WTC11 (cell line): ENCODE measurements around the gene ATOX1.
A peak's percentile ranks its signal among the peaks of the same experiment; 100 is the strongest.

ENCODE experiments used
- CBFB ChIP-seq: sonication (generic); formaldehyde crosslinking; IDR thresholded peaks from 2 replicates; pipeline ENCODE4 v1.8.1; 2022; ENCODE audit warnings: mild to moderate bottlenecking, low read depth, missing genetic modification reagents
- CREB1 ChIP-seq: sonication (generic); formaldehyde crosslinking; IDR thresholded peaks from 2 replicates; pipeline ENCODE4 v1.8.0; 2023; ENCODE audit warnings: mild to moderate bottlenecking, missing genetic modification reagents
- CREM ChIP-seq: sonication (generic); formaldehyde crosslinking; IDR thresholded peaks from 2 replicates; pipeline ENCODE4 v1.8.1; 2022; ENCODE audit warnings: mild to moderate bottlenecking, missing genetic modification reagents, moderate library complexity
- CTCF ChIP-seq: fragments of 200-600 bp; IDR thresholded peaks from 2 replicates; pipeline ENCODE4 v1.8.0; 2022; ENCODE audit warnings: antibody characterized with exemption
- E2F4 ChIP-seq: sonication (generic); formaldehyde crosslinking; IDR thresholded peaks from 2 replicates; pipeline ENCODE4 v1.8.1; 2022; ENCODE audit warnings: low read depth, mild to moderate bottlenecking, moderate library complexity, missing genetic modification reagents, borderline replicate concordance
- ETV6 ChIP-seq: sonication (generic); formaldehyde crosslinking; IDR thresholded peaks from 2 replicates; pipeline ENCODE4 v1.8.1; 2022; ENCODE audit warnings: mild to moderate bottlenecking, missing genetic modification reagents
- FOXP4 ChIP-seq: sonication (generic); formaldehyde crosslinking; IDR thresholded peaks from 2 replicates; pipeline ENCODE4 v1.8.0; 2022; ENCODE audit warnings: mild to moderate bottlenecking, missing genetic modification reagents
- NFE2L1 ChIP-seq: sonication (generic); formaldehyde crosslinking; IDR thresholded peaks from 2 replicates; pipeline ENCODE4 v1.8.1; 2023; ENCODE audit warnings: missing genetic modification reagents
- PRDM15 ChIP-seq: sonication (generic); formaldehyde crosslinking; IDR thresholded peaks from 2 replicates; pipeline ENCODE4 v1.8.0; 2022; ENCODE audit warnings: missing genetic modification reagents
- USF2 ChIP-seq: sonication (generic); formaldehyde crosslinking; IDR thresholded peaks from 2 replicates; pipeline ENCODE4 v1.8.1; 2023; ENCODE audit warnings: mild to moderate bottlenecking, missing genetic modification reagents, moderate library complexity
- ZNF232 ChIP-seq: sonication (generic); formaldehyde crosslinking; IDR thresholded peaks from 2 replicates; pipeline ENCODE4 v1.8.0; 2022; ENCODE audit warnings: mild to moderate bottlenecking, missing genetic modification reagents

GRCh38 chr5:151719228-151720000, 39.0 kb downstream of the ATOX1 start:
- TF ChIP-seq CREB1 (CRISPR knock-in tag) (no peak), E2F4 (CRISPR knock-in tag) (no peak), FOXP4 (CRISPR knock-in tag) (no peak), ZNF232 (CRISPR knock-in tag) (no peak), PRDM15 (no peak), CBFB (CRISPR knock-in tag) (no peak), ETV6 (CRISPR knock-in tag) (no peak), NFE2L1 (no peak), USF2 (no peak), CREM (CRISPR knock-in tag) (no peak), CTCF (peak; percentile 63)
